CD4-positive, alpha-beta T cell (primary cell): ENCODE results near the gene KCNAB2. TPM values are rescaled to one million over a fixed set of nuclear protein-coding genes. Genes with fewer than 3 reads are reported as not detected.

Experiments
- ATAC-seq: fragments of 200-7000 bp; cut with Tn5 transposase; one replicate; pipeline ENCODE4 v1.10.0; 2022; ENCODE audit warnings: mild to moderate bottlenecking; ENCODE audit not compliant: poor library complexity
- CTCF ChIA-PET: fragments of 350-600 bp; sonication (Branson Sonifier 250); formaldehyde crosslinking; loops from one replicate; lab custom pipeline; 2021; ENCODE audit warnings: antibody characterized with exemption, inconsistent platforms; lab: Charles Lee
- POLR2A ChIA-PET: fragments of 350-600 bp; sonication (Branson Sonifier 250); formaldehyde crosslinking; loops from one replicate; lab custom pipeline; 2021; ENCODE audit warnings: antibody characterized with exemption, inconsistent platforms; lab: Charles Lee
- DNase-seq, 14 experiments: peaks; one replicate each; pipeline ENCODE4 v3.0.0-alpha.2; 2013 to 2020; ENCODE audit warnings: mixed read lengths in 2 of 14
- H3K27ac ChIP-seq, 2 donors: one replicate each; pipeline versions ENCODE4 v1.5.1 to v1.7.0; 2013; ENCODE audit warnings: low read length in 2 of 2, low read depth in 1 of 2, mild to moderate bottlenecking in 1 of 2
- H3K27me3 ChIP-seq, 2 experiments: 1 replicate in 1 of 2; 2 replicates in 1 of 2; pipeline versions ENCODE4 v1.6.1 to v1.7.0; 2013; ENCODE audit warnings: low read length in 2 of 2, control low read depth in 1 of 2, mild to moderate bottlenecking in 1 of 2, moderate library complexity in 1 of 2; ENCODE audit not compliant: insufficient read depth in 2 of 2, control insufficient read depth in 1 of 2
- H3K36me3 ChIP-seq: one replicate; pipeline ENCODE4 v1.6.1; 2013; ENCODE audit warnings: low read length, control low read depth; ENCODE audit not compliant: insufficient read depth
- H3K4me1 ChIP-seq: one replicate; pipeline ENCODE4 v1.6.1; 2013; ENCODE audit warnings: low read length, control low read depth; ENCODE audit not compliant: insufficient read depth
- H3K4me3 ChIP-seq: one replicate; pipeline ENCODE4 v1.5.1; 2013; ENCODE audit warnings: mild to moderate bottlenecking, low read length, moderate library complexity
- H3K9me3 ChIP-seq, 2 experiments: 1 replicate in 1 of 2; 2 replicates in 1 of 2; pipeline versions ENCODE4 v1.6.1 to v1.7.0; 2013; ENCODE audit warnings: low read length in 2 of 2, mild to moderate bottlenecking in 2 of 2, control low read depth in 1 of 2, moderate library complexity in 1 of 2; ENCODE audit not compliant: control insufficient read depth in 1 of 2, insufficient read depth in 1 of 2
- H3K27ac Mint-ChIP-seq: one replicate; pipeline ENCODE4 v1.8.0; 2020; ENCODE audit warnings: mixed read lengths
- H3K27me3 Mint-ChIP-seq: one replicate; pipeline ENCODE4 v1.8.0; 2021; ENCODE audit warnings: mixed read lengths
- H3K36me3 Mint-ChIP-seq: one replicate; pipeline ENCODE4 v1.8.0; 2021; ENCODE audit warnings: low read depth, mixed read lengths
- H3K4me1 Mint-ChIP-seq: one replicate; pipeline ENCODE4 v1.8.0; 2021; ENCODE audit warnings: low read depth, mixed read lengths
- H3K4me3 Mint-ChIP-seq: one replicate; pipeline ENCODE4 v1.8.0; 2020; ENCODE audit warnings: mild to moderate bottlenecking, mixed read lengths
- H3K9me3 Mint-ChIP-seq: one replicate; pipeline ENCODE4 v1.8.0; 2020; ENCODE audit warnings: mixed read lengths
- CTCF ChIP-seq: fragments of 200-600 bp; IDR thresholded peaks from one replicate; pipeline ENCODE4 v1.8.0; 2022; ENCODE audit warnings: antibody characterized with exemption, mild to moderate bottlenecking
- intact Hi-C, 2 experiments: fragments of 100-400 bp; cut with DNase I in 1 of 2; cut with micrococcal nuclease in 1 of 2; formaldehyde crosslinking; loops; one replicate each; pipeline versions ENCODE4 v1.15.1 to v1.9.0; 2023 to 2025; cut with DNase I, micrococcal nuclease
- total RNA-seq, 174 experiments: library from RNA in 2 of 174; stranded (reverse) in 2 of 174; gene quantifications; one replicate each; pipeline ENCODE4 v1.2.3 and lab custom pipeline; 2021 to 2026

KCNAB2 gene
- total RNA-seq, 2 experiments from 2014 or later, result 147 to 155 TPM

GRCh38 chr1:6011161-6011945, 34.3 kb upstream of the KCNAB2 start:
- Histone ChIP-seq H3K4me3 (no peak overlapping the region), H3K27me3 (no peaks in the 10 kb centered on the region), H3K9me3 (no peaks in the 10 kb centered on the region), H3K4me1 (peaks cover 23% of the 10 kb centered on the region), H3K27ac (no peak overlapping the region), H3K36me3 (peaks cover 17% of the 10 kb centered on the region)
- Mint-ChIP-seq H3K4me3 (no peak overlapping the region), H3K36me3 (no peaks in the 10 kb centered on the region), H3K4me1 (no peaks in the 10 kb centered on the region), H3K27me3 (no peaks in the 10 kb centered on the region), H3K27ac (no peak overlapping the region), H3K9me3 (no peaks in the 10 kb centered on the region)
- ChIA-PET POLR2A (interaction anchor here (0.6 to 1.2 kb wide), 2 partner anchors 16 to 19 kb away, joined by 3 read pairs; partner anchors contain the start of gene NPHP4), CTCF (no interaction called here)
- intact Hi-C loops, result no loop called here
- DNase-seq, result no peak
- no peak for ATAC-seq
- no peak for TF ChIP-seq CTCF

- Mint-ChIP-seq H3K27me3 (no peaks in the 10 kb centered on the region), H3K4me1 (no peaks in the 10 kb centered on the region), H3K36me3 (no peaks in the 10 kb centered on the region), H3K9me3 (no peaks in the 10 kb centered on the region), H3K27ac (no peak overlapping the region), H3K4me3 (no peak overlapping the region)
- Histone ChIP-seq H3K9me3 (no peaks in the 10 kb centered on the region), H3K4me3 (no peak overlapping the region), H3K4me1 (peaks cover 19% of the 10 kb centered on the region), H3K27ac (no peak overlapping the region), H3K36me3 (peaks cover 17% of the 10 kb centered on the region), H3K27me3 (no peaks in the 10 kb centered on the region)
- ChIA-PET POLR2A (no interaction called here), CTCF (no interaction called here)
- ATAC-seq (no peak), DNase-seq (no peak)
- intact Hi-C loops, result no loop called here
- no peak for TF ChIP-seq CTCF
Measured at GRCh38 chr1:6011946-6012258, 33.8 kb upstream of the KCNAB2 start.

- Histone ChIP-seq H3K27ac (no peak overlapping the region), H3K36me3 (peaks cover 17% of the 10 kb centered on the region), H3K9me3 (no peaks in the 10 kb centered on the region), H3K4me3 (no peak overlapping the region), H3K4me1 (peaks cover 11% of the 10 kb centered on the region), H3K27me3 (no peaks in the 10 kb centered on the region)
- POLR2A ChIA-PET, result no interaction called here
- TF ChIP-seq CTCF, result no peak
- no peaks in the 10 kb centered on the region for H3K27me3 Mint-ChIP-seq
- no peak overlapping the region for H3K4me3 Mint-ChIP-seq
- H3K4me1 Mint-ChIP-seq, result no peaks in the 10 kb centered on the region
- H3K9me3 Mint-ChIP-seq, result no peaks in the 10 kb centered on the region
- ATAC-seq (no peak), DNase-seq (peak in 1 of 14 experiments; percentile 24)
- no peaks in the 10 kb centered on the region for H3K36me3 Mint-ChIP-seq
- H3K27ac Mint-ChIP-seq, result no peak overlapping the region
- intact Hi-C loops, result no loop called here
- CTCF ChIA-PET, result no interaction called here
Measured at GRCh38 chr1:6012529-6013318, 33.0 kb upstream of the KCNAB2 start.
